Prostate gland (tissue), 2 donors: Measurements from ENCODE around the gene PRRC2A. TPM values are rescaled to one million over a fixed set of nuclear protein-coding genes. Genes with fewer than 3 reads are reported as not detected.
A peak's percentile ranks its signal among the peaks of the same experiment; 100 is the strongest.

Source experiments
- DNase-seq: peaks from one replicate; pipeline ENCODE4 v3.0.0-alpha.2; 2019; ENCODE audit warnings: low spot score
- H3K27ac ChIP-seq, 2 donors: fragments of 200-600 bp; sonication (generic); 2 replicates each; pipeline ENCODE4 v1.5.1; 2017 to 2019
- H3K27me3 ChIP-seq: fragments of 200-600 bp; sonication (generic); replicated peaks from 2 replicates; pipeline ENCODE4 v1.5.1; 2019; ENCODE audit not compliant: insufficient read depth
- H3K36me3 ChIP-seq, 2 donors: fragments of 200-600 bp; sonication (generic); 1 replicate in 1 of 2; 2 replicates in 1 of 2; pipeline versions ENCODE4 v1.5.1 to v1.8.1; 2017 to 2019
- H3K4me1 ChIP-seq: fragments of 200-600 bp; sonication (generic); replicated peaks from 2 replicates; pipeline ENCODE4 v1.5.1; 2019
- H3K4me3 ChIP-seq, 2 donors: fragments of 200-600 bp; sonication (generic); 2 replicates each; pipeline ENCODE4 v1.5.1; 2017 to 2019
- H3K9me3 ChIP-seq: fragments of 200-600 bp; sonication (generic); 2 replicates; pipeline ENCODE4 v1.5.1; 2017
- CTCF ChIP-seq, 4 experiments: fragments of 200-600 bp in 2 of 4; fragments of 450-650 bp in 2 of 4; sonication (generic) in 2 of 4; IDR thresholded peaks; 1 replicate in 3 of 4; 2 replicates in 1 of 4; pipeline ENCODE4 v1.5.1; 2016 to 2019; ENCODE audit warnings: antibody characterized with exemption in 4 of 4, mild to moderate bottlenecking in 2 of 4, moderate library complexity in 2 of 4
- POLR2A ChIP-seq: fragments of 450-650 bp; IDR thresholded peaks from one replicate; pipeline ENCODE4 v1.6.1; 2016; ENCODE audit warnings: antibody characterized with exemption, mild to moderate bottlenecking
- POLR2AphosphoS5 ChIP-seq: sonication (generic); formaldehyde crosslinking; IDR thresholded peaks from one replicate; pipeline ENCODE4 v1.6.1; 2017; ENCODE audit warnings: antibody characterized with exemption
- WGBS: methylation state at CpG from one replicate; pipeline ENCODE4 v1.1.5; 2018; 5-methylcytosine and 5-hydroxymethylcytosine counted together
- intact Hi-C: fragments of 100-400 bp; cut with DNase I; formaldehyde crosslinking; loops from one replicate; pipeline ENCODE4 v1.14.2; 2022
- total RNA-seq, 2 donors: library from RNA; depleted of rRNA; stranded (reverse); fragments of >200 nt; gene quantifications; one replicate each; pipeline ENCODE4 v1.1.0, GENCODE V29; 2016

The PRRC2A gene
- total RNA-seq, 2 donors from 2014 or later: 129 to 247 TPM

DNA sequence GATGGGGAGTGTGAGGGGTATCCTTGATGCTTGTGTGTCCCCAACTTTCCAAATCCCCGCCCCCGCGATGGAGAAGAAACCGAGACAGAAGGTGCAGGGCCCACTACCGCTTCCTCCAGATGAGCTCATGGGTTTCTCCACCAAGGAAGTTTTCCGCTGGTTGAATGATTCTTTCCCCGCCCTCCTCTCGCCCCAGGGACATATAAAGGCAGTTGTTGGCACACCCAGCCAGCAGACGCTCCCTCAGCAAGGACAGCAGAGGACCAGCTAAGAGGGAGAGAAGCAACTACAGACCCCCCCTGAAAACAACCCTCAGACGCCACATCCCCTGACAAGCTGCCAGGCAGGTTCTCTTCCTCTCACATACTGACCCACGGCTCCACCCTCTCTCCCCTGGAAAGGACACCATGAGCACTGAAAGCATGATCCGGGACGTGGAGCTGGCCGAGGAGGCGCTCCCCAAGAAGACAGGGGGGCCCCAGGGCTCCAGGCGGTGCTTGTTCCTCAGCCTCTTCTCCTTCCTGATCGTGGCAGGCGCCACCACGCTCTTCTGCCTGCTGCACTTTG, 45.1 kb upstream of the PRRC2A start, which contains the start of gene TNF:
Gene TNF (plus strand): TSS at position 231 of the 567 bp plus-strand sequence. CDS start 177 bp downstream, at position 408.
- DNase-seq: no peak
- TF ChIP-seq POLR2A: no peak
- no peak for TF ChIP-seq CTCF (IDR thresholded peaks at IDR 0.05)
- TF ChIP-seq POLR2AphosphoS5: no peak
- H3K9me3 ChIP-seq: no peaks in the 10 kb centered on the region
- H3K4me1 ChIP-seq: no peaks in the 10 kb centered on the region
- H3K27ac ChIP-seq: peak within 1 kb of the TSS in 1 of 2 donors; percentile 33
- H3K4me3 ChIP-seq: peak within 1 kb of the TSS; percentile 4 to 8
- H3K27me3 ChIP-seq: no peaks in the 10 kb centered on the region
- no peaks in the 10 kb centered on the region for H3K36me3 ChIP-seq
- 39% methylated on average over 19 of the region's 19 CpGs for WGBS
- intact Hi-C loops: no loop called here

DNA sequence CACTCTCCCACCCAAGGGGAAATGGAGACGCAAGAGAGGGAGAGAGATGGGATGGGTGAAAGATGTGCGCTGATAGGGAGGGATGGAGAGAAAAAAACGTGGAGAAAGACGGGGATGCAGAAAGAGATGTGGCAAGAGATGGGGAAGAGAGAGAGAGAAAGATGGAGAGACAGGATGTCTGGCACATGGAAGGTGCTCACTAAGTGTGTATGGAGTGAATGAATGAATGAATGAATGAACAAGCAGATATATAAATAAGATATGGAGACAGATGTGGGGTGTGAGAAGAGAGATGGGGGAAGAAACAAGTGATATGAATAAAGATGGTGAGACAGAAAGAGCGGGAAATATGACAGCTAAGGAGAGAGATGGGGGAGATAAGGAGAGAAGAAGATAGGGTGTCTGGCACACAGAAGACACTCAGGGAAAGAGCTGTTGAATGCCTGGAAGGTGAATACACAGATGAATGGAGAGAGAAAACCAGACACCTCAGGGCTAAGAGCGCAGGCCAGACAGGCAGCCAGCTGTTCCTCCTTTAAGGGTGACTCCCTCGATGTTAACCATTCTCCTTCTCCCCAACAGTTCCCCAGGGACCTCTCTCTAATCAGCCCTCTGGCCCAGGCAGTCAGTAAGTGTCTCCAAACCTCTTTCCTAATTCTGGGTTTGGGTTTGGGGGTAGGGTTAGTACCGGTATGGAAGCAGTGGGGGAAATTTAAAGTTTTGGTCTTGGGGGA, 44.4 kb upstream of the PRRC2A start:
- H3K36me3 ChIP-seq: no peaks in the 10 kb centered on the region
- intact Hi-C loops: no loop called here

DNA sequence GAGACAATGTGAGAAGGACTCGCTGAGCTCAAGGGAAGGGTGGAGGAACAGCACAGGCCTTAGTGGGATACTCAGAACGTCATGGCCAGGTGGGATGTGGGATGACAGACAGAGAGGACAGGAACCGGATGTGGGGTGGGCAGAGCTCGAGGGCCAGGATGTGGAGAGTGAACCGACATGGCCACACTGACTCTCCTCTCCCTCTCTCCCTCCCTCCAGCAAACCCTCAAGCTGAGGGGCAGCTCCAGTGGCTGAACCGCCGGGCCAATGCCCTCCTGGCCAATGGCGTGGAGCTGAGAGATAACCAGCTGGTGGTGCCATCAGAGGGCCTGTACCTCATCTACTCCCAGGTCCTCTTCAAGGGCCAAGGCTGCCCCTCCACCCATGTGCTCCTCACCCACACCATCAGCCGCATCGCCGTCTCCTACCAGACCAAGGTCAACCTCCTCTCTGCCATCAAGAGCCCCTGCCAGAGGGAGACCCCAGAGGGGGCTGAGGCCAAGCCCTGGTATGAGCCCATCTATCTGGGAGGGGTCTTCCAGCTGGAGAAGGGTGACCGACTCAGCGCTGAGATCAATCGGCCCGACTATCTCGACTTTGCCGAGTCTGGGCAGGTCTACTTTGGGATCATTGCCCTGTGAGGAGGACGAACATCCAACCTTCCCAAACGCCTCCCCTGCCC, 43.5 kb upstream of the PRRC2A start:
- Histone ChIP-seq H3K4me3 (no peak overlapping the region), H3K36me3 (no peaks in the 10 kb centered on the region), H3K27me3 (no peaks in the 10 kb centered on the region), H3K27ac (no peak overlapping the region), H3K4me1 (no peaks in the 10 kb centered on the region), H3K9me3 (no peaks in the 10 kb centered on the region)
- TF ChIP-seq POLR2AphosphoS5 (no peak), POLR2A (no peak), CTCF (IDR thresholded peaks at IDR 0.05) (no peak)
- no peak for DNase-seq
- intact Hi-C loops: no loop called here
- WGBS: 87% methylated on average over 19 of the region's 19 CpGs

More for the DNA sequence above, 44.4 kb upstream of the PRRC2A start:
- TF ChIP-seq CTCF (IDR thresholded peaks at IDR 0.05) (no peak), POLR2A (no peak), POLR2AphosphoS5 (no peak)
- H3K27me3 ChIP-seq: no peaks in the 10 kb centered on the region
- H3K27ac ChIP-seq: peak overlapping the region in 1 of 2 donors; percentile 33
- H3K4me3 ChIP-seq: peak overlapping the region in 1 of 2 donors; percentile 8
- no peaks in the 10 kb centered on the region for H3K4me1 ChIP-seq
- H3K9me3 ChIP-seq: no peaks in the 10 kb centered on the region
- 67% methylated on average over 8 of the region's 8 CpGs for WGBS
- no peak for DNase-seq

- intact Hi-C loops: no loop called here
- no peak for TF ChIP-seq POLR2A
- H3K4me3 ChIP-seq: no peak overlapping the region
- no peak overlapping the region for H3K27ac ChIP-seq
- no peak for DNase-seq
- H3K36me3 ChIP-seq: no peaks in the 10 kb centered on the region
- 95% methylated on average over 3 of the region's 3 CpGs for WGBS
- H3K9me3 ChIP-seq: no peaks in the 10 kb centered on the region
- H3K27me3 ChIP-seq: no peaks in the 10 kb centered on the region
- H3K4me1 ChIP-seq: no peaks in the 10 kb centered on the region
These were observed 42.9 kb upstream of the PRRC2A start for GRCh38 chr6:31577579-31577966.

- H3K9me3 ChIP-seq: no peaks in the 10 kb centered on the region
- no peaks in the 10 kb centered on the region for H3K36me3 ChIP-seq
- intact Hi-C loops: no loop called here
- TF ChIP-seq CTCF (IDR thresholded peaks at IDR 0.05) (no peak), POLR2AphosphoS5 (no peak), POLR2A (no peak)
- no peaks in the 10 kb centered on the region for H3K4me1 ChIP-seq
- no peaks in the 10 kb centered on the region for H3K27me3 ChIP-seq
- DNase-seq: no peak
- no peak overlapping the region for H3K27ac ChIP-seq
- H3K4me3 ChIP-seq: no peak overlapping the region
- WGBS: 77% methylated on average over 12 of the region's 12 CpGs
These were observed 42.1 kb upstream of the PRRC2A start for GRCh38 chr6:31578184-31579118.
